Stimulated activated CD4-positive, alpha-beta T cell treated with anti-CD3 and anti-CD28 coated beads, Interleukin-4, amount 100 ng/mL, for 48 hours (primary cell): ENCODE measurements around the gene MTMR2.

Source experiments
- DNase-seq, 2 donors: peaks; one replicate each; pipeline ENCODE4 v3.0.0-alpha.2; 2020; ENCODE audit warnings: low read depth in 2 of 2

Gene MTMR2

DNA sequence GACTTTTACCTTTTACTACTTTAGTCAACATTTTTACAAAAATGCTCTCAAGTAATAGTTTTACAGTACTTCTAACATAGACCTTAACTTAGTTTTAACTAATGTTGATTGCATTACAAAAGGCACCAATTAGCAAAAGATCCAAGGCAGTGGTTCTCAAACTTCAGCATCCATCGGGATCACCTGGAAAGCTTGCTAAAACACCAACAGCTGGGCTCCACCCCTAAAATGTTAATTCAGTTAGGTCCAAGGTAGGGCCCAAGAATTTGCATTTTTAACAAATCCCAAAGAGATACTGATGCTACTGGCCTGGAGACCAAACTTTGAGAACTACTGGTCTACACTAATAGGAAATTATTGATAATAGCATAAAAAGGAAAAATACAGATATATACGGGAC is 5.9 kb downstream of the MTMR2 start:
- no peak for DNase-seq

DNA sequence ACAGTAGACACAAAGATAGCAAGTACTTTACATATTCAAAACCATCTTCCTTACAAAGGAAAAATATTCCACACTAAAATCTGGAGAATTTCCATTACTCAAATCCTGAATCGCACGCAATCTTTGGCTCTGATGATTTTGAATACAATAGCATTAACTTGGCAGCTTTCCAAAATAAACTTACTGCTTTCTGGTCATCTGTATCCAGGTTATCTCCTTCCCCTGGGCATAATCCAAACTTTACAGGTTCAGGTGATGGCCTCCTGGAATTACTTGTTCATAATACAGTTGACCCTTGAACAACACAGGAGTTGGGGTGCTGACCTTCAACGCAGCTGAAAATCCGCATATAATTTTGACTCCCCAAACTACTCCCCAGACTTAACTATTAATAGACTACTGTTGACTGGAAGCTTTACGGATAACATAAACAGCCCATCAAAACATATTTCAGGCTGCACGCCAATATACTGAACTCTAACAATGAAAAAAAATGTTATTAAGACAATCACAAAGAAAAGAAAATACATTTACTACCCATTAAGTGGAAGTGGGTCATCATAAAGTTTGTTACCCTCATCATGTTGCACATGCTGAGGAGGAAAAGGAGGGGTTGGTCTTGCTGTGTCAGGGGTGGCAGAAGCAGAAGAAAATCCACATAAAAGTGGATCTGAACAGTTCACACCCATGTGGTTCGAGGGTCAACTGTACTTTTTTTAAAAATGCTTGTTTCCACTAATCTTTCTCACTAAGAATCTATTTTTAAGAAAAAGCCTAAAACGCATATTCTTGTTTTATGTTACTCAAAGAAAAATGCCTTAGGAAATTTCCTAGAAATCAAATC is 6.5 kb downstream of the MTMR2 start:
- no peak for DNase-seq

DNA sequence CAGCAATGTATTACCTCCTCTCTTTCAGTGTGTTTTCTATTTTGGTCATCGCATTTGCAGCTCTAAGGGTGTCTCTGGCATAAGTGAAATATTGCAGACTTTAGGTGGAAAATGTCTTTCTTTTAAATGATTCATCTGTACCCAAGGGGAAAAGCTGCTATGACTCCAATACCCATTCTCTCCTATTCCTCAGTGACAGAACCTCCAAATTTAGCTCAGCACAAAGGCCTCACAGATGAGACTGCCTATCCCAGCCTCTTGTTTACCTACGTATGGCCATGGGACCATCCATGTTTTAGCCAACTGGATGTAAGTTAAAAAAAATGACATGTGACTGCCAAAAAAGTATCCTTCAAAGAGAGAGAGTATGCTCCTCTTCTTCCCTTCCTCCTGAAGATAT is 7.9 kb downstream of the MTMR2 start:
- no peak for DNase-seq

DNA sequence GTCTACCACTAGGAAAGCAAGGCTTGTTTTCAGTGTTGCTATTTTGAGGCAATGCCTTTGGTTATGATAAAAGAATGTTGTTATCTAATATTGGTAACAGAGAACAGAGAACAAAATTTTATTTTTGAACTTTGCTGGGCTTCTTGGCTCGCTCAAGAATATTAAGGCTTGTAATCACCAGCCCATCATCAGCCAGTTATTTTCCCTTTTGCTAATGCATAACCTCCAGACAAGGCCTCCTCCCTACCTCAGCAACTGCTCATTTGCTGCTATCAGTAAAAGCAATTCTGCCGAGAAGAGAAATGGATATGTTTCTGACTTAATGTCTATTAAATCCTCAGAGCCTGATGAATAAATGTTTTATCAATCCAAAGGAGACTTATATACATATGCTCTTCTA is 8.9 kb downstream of the MTMR2 start:
- DNase-seq = no peak

DNA sequence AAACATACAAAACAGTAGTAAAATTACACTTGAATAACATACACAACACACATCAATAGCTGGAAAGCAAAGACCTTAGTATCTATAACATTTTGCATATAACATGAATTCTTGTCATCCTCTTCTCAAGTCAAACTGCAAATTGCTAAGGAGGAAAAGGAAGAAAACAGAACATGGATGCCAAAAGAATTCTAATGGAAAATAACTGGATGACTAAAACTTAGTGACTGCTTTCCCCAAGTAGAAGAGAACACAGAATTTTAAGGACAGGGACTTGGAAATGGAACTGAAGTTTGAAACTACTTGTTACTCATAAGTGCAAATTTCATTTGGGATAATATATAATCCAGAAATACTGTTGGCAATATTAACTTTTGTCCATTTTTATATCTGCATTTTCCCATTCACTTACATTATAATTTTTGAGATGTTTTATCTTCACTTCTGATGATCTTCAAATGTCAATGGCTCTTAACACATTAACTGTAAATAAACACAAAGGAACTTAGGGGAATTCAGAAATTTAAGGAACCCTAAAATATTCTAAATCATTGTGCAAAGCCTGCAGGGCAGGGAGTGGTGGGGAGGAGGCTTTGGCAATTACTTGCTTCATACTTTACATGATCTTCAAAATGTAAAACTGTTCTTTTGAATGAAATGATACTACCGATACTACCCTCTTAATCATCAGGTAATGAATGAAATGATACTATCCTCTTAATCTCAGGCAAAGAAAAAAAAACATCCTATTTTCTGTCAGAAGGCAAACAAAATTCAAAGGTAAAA is 9.9 kb downstream of the MTMR2 start:
- no peak for DNase-seq

DNA sequence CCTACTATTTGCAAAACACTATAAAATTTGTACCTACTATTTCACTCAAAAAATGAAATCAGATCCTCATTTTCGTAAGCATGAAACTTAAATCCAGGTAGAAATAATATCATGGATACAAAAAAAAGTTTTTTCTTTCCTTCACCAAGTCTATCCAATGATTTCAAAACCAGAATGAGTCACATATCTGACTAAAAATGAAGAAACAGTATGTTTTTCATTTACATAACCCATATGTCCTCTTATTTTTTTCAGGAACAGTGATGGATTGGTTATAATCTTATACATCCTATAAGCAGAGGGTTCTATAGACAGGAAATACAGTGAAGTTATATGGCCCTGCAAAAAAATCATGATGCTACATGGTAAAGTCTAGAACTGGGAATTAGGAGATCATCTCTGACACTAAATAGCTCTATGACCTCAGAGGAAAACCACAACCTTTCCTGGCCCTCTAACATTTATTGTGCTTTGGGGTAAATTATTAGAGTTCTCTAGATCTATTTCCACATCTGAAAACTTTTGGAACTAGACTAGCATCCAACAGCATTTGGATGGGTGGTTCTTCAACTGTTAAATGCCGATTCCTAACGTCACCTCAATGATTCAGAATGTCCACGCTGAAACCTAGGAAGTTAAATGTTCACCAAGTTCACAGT is 10.9 kb downstream of the MTMR2 start:
- DNase-seq = no peak

DNA sequence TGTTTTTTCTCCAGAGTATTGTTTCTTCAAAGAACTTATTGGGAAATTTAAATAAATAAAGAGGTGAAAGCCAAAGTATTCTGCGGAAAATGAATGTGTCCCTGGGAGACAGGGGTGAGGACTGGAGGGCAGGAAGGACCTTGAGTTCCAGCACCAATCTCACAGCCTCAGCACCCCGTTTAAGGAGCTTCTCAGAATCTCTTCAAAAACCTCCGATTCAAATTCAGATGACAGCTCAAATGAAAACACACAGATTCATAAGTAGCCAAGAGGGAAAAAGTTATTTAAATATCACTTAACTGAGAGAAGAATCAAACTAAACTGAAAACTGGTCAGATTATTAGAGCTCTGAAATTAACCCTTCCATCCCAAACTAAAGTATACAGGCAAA is 12.5 kb downstream of the MTMR2 start:
- DNase-seq = no peak

DNA sequence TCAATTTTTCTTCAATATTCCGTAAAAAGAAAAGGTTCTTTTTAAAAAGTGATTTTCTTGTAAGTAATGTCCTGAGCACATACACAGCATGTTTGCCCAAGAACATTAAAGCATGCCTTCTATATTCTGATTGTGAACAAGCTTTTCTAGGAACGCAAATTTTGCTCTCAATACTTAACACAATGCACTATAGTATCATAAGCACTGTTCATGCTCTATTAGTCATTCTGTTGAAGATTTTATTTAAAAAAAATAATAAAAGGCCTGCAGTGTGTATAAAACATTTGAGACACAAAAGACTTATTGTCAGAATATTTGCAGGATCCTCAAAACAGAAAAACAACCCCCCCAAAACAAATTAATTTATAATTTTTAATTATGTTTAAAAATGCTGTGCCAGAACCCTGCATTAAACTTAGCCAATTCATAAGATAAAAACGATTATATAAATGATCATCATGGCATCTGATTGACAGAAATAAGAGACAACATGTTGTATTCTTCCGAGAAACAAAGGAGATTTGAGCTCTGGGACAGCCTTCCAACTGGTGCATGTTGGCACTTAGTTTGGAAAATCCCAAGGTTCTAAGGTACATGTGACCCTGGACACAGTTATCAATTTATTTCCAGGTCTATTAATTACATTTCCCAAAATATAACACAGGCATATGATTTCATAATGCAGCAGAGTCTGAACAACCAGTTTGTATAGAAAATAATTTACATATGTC is 13.1 kb downstream of the MTMR2 start:
- DNase-seq = no peak

DNA sequence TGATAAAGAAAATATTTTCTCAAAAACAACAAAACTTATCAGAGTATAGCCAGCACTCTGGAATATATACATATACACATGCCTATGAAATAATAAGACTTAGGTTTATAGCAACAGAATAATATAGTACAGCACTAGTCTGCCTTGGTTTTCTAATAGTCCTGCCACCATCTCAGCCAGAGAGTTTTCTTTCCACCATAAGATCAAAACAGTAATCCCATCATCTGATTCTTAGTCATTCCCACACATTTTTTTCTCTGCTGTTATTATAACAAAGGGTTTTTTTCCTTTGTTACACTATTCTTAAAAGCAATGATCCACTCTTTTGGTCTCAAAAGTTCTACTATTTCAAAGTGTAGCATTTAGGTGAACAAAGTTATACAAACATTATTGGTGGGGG is 15.1 kb downstream of the MTMR2 start:
- DNase-seq = no peak

DNA sequence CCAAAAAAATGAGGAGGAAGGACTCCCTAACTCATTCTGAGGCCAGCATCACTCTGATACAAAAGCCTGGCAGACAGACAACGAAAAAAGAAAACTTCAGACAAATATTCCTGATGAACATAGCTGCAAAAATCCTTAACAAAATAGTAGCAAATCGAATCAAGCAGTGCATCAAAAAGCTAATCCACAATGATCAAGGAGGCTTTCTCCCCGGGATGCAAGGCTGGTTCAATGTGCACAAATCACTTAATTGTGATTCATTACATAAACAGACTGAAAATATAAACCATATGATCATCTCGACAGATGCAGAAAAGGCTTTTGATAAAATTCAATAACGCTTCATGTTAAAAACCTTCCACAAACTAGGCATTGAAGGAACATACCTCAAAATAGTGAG is 16.4 kb downstream of the MTMR2 start:
- DNase-seq = no peak

DNA sequence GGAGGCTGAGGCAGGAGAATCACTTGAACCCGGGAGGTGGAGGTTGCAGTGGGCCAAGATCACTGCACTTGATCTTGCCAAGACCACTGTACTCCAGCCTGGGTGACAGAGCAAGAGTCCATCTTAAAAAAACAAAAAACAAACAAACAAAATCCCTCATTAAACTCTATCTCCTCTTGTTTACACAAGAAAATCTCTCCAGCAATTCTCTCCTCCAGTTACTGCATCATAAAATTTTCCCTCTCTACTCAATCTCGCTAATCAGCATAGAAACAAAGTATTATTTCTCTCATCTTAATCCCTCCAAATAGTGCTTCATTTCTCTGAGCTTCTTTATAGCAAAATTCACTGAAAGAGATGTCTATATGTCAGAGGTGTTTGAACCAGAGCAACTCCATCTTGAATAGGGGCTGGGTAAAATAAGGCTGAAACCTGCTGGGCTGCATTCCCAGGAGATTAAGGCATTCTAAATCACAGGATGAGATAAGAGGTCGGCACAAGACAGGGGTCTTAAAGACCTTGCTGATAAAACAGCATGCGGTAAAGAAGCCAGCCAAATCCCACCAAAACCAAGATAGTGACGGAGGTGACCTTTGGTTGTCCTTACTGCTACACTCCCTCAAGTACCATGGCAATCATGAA is 19.8 kb downstream of the MTMR2 start:
- no peak for DNase-seq

DNA sequence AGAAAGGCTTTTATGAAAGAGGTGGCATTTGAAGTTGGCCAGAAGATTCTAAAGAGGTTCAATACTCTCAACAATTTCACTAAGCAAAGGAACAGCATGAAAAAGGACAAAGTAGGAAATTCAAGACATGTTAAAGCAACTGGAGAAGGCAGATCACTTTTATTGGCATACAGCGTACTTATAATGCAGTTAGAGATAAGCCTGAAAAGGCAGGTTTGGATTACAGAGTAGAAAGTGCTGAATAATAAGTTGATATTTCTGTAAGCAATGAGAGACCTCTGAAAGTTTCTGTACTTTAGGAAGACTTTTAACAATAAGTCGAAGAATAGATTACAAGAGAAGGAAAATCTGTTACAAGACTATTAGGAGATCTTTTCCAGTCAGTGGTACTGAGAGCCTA is 25.1 kb downstream of the MTMR2 start:
- DNase-seq = no peak

DNA sequence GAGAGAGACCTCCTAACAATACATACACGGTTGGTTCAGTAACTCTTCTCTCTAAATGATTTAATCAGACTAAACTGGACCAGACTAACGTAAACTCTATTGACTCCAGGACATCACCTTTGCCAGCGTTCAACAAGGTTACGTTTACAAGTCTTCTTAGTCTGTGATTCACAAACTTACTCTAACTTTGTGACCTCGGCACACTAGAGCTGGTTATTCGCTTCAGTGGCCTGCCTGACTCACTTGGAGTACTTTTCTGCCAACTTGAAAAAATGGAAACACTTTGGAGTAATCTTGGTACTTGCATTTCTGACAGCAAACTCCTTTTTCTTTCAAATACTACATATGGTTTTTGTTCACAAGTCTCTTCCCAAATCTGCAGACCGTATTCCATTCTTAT is 26.2 kb downstream of the MTMR2 start:
- DNase-seq = no peak

DNA sequence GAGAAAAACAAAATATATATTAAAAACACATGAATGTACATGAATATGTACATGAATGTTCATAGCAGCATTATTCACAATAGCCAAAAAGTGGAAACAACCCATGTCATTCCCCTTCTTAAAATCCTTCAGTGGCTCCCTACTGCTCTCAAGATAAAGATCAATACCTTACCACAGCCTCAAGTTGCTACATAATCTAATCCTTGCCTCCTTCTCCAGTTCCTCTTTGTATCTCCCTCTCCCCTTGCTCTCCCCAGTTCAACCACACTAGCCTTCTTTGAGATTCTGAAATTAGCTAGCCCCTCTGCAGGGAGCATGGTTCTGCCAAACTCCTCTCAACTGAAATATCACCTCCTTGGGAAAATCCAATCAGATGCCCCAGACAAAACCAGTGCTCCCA is 28.1 kb downstream of the MTMR2 start:
- DNase-seq = no peak

DNA sequence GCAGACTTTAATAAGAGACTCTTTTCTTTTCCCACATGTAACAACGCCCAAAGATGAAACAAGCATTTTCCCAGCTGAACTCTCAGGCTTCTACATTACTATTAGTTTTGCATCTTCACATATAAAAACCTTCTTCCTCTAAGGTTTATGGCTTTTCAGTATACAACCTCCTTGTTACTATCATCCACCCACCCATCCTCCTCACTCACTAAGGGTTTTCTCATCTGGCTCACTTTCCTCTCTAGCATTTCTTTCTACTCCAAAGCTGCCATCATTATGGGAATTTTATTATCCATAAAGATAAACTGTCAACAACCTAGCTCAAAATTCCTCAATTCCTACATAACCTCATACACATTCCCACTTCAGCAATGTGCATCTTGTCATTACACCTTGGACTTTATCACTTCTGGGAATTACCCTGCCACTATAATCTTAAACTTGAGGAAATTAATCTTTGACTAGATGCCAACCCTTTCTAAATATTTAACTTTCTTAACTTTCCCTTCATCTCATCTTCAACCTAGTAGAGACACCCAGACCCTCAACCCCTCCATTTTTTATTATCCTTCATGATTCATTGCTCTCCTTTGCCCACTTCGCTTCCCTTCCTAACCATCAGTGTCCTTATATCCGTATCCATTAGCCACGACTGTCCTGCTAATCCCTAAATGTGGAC is 30.9 kb downstream of the MTMR2 start:
- DNase-seq = no peak

DNA sequence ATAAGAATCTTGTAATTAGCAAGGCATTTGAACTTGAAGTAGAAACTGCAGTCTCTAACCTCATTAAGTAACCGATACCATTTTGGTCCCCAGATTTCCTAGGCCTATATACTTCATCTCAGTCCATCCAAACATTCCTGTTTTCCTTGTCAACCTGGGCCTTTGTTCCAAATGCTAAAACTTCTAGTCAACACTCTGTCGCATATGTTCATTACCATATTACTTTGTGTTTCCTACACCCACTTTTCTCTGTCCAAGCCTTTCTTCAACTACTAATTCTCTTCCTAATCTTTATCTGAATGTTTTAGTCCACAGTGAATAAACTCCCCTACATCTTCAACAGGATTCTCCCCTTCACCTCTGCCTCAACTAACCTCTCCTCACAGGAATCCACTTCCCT is 31.4 kb downstream of the MTMR2 start:
- DNase-seq = no peak

DNA sequence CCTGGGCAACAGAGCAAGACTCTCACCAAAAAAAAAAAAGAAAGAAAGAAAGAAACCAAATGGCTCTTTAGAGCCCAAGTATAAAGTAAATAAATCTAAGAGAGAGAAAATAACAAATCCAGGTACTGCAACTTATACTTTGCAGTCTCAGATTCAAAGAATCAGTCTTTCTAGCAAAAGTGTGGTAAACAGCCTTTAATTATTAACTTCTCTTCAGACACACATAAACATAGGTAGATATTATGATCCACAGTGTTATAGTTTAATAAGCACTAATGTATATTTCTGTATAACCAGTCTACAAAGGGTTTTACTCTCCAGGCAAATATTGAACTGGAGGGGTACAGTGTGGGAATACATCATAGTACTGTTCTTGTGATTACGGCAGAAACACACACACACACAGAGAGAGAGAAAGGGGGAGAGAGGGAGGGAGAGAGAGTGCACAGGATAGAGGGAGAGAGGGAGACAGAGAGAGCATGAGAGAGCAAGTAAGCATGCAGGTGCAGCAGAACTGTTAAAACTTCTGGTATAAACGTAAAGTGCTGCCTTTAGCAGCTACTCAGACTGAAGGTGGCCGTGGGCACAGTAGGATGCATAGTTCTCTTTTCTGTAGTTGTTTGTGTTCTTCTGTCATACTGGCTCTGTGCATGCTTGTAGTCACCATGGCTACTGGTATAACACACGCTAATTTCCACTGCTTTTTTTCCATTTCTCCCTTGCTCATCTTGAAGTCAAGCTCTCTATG is 32.3 kb downstream of the MTMR2 start:
- DNase-seq = no peak

DNA sequence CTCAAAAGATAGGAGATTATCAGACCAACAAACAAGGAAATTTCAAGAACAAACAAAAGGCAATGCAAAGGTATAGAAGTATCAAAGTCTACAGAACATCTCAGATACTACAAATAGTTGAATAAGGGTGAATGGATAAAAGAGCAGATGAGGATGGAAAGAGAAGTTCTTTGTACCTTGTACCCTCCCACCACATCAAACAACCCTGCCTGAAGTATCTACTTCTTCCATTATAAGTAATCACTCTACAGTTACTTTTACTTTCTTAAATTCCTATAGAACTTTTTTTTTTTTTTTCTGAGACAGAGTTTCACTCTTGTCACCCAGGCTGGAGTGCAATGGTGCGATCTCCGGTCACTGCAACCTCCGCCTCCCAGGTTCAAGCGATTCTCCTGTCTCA is 35.1 kb downstream of the MTMR2 start:
- DNase-seq = no peak

DNA sequence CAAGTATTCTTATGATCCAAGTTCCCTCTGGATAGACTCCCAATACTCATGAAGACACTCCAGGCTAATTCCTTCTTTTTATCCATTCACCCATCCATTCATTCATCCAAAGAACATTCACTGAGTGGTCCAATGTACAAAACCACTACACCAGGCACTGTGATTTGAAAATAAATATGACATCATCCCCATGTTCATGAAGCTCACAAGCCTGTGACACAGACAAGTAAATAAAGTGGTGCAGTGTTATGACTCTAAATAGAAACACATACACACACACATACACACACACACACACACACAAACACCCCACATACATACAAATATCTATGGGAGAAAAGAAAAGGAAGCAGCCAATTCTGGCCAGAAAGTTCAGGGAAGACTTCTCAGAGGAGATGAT is 35.5 kb downstream of the MTMR2 start:
- DNase-seq = no peak

DNA sequence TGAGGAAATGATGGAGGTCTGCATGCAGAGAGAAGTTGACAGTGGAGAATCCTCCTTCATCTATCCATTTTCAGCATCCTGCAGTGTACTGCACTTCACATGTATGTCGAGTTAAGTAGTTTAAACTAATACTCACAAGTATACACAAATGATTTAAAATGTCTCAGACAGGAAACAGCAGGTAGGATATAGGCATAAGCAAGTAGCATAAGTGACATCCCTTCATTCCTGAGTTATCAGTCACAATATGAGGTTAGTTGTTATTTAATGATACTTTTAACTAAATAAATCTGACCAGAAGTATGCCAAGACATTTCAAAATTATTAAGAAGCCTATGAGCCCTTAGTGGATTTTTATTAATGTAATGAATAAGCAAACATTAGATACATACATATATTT is 37.4 kb downstream of the MTMR2 start:
- DNase-seq = no peak
